GM19240 (cell line): ENCODE results near the gene CAMTA1.

Source experiments
- DNase-seq: peaks from one replicate; pipeline ENCODE4 v3.0.0; 2011; ENCODE audit warnings: low spot score; ENCODE audit not compliant: insufficient read length

The CAMTA1 gene

GRCh38 chr1:7664147-7664892 is 879.1 kb downstream of the CAMTA1 start:
- no peak for DNase-seq

GRCh38 chr1:7664893-7665250 is 879.6 kb downstream of the CAMTA1 start:
- no peak for DNase-seq

- no peak for DNase-seq
These were observed 881.0 kb downstream of the CAMTA1 start for GRCh38 chr1:7666249-7666648.

DNA sequence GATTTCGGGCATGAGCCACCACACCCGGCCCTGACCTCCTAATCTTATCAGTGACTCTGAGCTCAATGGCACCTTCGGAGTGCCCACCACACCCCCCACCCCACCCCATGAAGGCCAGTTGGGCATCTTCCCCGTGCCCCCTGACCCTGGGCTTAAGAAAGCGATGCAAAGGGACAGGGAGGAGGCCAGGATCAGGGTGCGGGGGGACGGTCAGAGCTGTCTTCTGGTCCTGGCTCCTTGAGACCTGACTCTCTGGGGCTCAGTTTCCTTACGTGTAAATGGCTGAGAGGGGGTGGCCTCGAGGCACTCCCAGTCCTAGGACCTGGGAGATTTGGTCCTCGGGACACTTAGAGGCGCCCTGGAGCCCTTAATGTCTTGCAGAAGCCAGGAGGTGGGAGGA is 881.9 kb downstream of the CAMTA1 start:
- no peak for DNase-seq

DNA sequence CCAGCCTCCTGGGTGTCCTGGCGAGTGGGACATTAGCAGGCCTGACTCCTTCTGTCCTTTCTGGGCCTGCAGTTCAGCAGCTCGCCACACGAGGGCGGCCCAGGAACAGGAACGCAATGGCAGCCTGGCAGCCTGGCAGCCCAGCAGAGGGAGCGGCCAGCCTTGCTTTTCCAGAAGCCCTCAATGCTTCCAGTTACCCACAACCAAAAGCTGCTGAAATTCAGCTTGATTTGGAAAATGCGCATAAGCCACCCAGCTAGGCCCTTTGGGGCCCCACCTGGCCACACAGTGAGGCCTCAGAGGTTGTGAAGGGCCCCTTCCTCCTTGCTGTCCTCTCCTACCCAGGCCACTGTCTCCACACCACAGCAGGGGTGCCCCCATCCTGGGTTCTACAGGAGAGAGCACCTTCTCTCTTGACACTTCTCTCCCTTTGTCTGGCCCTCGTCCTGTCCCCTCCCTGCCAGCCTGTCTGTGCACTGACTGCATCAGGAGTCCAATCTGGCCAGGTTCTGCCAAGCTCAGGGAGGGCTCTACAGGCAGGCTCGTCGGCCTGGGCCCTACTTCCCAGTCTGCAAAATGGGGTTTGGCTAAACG is 882.5 kb downstream of the CAMTA1 start:
- DNase-seq, result peak; percentile 93

- DNase-seq, result peak; percentile 64
These were observed 884.5 kb downstream of the CAMTA1 start for GRCh38 chr1:7669559-7670311.

GRCh38 chr1:7670334-7671145 is 885.3 kb downstream of the CAMTA1 start:
- DNase-seq, result no peak

DNA sequence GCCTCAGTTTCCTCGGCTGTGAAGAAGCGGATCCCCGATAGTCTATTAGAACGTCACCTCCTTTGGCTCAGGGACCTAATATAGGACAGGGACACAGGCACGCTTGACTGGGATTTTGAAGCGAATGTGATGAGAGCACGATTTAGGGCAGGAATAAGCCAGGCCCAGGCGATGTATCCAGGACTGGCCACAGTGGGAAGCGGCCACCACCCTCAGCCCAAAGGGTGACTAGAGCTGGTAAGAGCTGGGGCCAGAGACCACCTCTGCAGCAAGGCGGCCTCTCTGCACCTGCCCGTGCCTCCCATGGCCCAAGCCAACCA is 885.9 kb downstream of the CAMTA1 start:
- no peak for DNase-seq

- DNase-seq, result no peak
These were observed 886.4 kb downstream of the CAMTA1 start for GRCh38 chr1:7671676-7672075.

- no peak for DNase-seq
These were observed 887.6 kb downstream of the CAMTA1 start for GRCh38 chr1:7672864-7673263.

GRCh38 chr1:7674972-7675371 is 889.7 kb downstream of the CAMTA1 start:
- DNase-seq, result no peak

GRCh38 chr1:7675431-7676273 is 890.4 kb downstream of the CAMTA1 start:
- DNase-seq, result no peak

DNA sequence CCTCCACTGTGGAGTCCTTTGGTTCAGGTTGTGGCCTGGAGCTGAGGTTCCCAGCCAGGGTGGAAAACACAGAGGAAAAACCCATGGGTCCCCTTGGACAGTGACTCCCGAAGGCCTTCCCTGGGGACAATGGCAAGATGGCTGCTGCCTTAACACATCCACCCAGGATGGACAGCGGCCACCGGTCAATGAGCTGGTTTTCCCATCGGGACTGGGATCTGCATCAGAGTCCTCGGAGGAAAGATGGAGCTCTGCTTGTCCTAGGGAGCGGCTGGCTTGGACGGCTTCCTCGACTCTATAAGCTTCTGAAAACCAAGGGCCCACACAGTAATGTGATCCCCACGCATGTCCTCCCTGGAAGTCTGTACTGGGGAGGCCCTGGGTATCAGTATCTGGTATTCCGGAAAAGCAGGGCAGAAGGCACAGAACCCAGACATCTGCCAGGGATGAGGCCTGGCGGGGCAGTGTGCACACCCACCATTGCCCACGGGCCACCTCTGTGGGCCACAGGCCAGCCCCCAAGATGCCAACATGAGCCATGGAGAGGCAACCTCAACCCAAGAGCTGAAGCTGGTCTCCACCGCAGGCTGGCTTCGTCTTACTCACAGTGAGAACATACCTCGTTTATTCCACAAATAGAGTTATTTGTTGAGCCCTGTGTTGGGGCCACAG is 891.2 kb downstream of the CAMTA1 start:
- DNase-seq, result no peak

GRCh38 chr1:7677111-7677510 is 891.9 kb downstream of the CAMTA1 start:
- no peak for DNase-seq

DNA sequence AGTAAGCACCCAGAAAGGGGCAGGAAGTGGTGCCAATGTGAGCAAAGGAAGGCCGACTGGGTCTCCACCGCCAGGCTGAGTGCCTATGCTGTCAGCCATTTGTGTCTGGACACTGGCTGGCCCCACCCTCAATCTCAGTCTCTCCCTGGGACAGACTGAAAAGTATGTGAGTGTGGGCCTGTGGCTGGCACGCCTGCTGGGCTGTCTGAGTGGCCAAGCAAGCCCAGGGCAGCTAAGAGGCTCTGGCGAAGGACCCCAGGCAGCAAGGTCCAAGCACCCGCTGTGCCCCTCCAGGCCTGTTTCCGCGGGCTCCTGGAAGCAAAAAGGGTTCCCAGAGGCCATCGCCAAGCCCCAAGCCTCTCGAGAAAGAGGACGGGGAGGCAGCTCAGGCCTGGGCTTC is 892.6 kb downstream of the CAMTA1 start:
- no peak for DNase-seq

- no peak for DNase-seq
These were observed 893.4 kb downstream of the CAMTA1 start for GRCh38 chr1:7678491-7679158.

DNA sequence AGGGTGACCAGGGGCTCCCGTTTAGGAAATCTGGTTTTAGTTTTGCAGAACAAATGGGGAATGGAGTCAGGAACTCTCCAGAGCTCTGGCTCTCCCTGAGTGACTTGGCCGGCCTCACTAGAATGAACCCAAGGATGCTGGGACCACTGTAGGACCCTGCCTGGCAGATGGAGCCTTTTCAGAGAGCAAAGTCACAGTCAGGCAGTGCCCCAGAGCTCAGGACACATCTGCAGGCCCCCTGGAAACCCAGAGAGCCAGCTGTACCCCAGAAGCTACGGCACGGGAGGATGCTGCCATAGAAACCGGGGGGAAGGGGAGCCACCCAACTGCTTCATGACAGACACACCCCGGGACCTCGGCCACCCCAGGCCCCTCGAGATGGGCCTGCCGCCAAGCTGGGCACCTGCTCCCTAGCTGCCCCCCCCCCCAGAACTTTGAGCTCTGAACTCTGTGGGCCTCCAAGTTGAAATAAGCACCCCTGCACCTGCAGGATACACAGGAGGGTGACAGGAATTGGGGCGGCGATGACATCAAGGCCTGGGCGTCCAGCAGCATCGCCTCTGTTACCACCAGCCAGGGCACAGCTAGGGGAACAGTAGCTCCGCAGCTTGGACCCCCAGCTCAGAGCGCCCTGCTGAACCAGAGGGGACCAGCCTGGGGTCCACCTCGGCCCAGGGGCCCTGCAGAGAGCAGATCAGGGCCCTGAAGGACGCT is 894.1 kb downstream of the CAMTA1 start:
- no peak for DNase-seq

- no peak for DNase-seq
These were observed 894.6 kb downstream of the CAMTA1 start for GRCh38 chr1:7679873-7680206.

- no peak for DNase-seq
These were observed 895.1 kb downstream of the CAMTA1 start for GRCh38 chr1:7680207-7680954.
